22Rv1 (cell line): ENCODE measurements around the gene CCDC40.

ENCODE experiments used
- CTCF ChIP-seq: fragments of 450-650 bp; IDR thresholded peaks from 2 replicates; pipeline ENCODE4 v1.5.1; 2017; ENCODE audit warnings: mild to moderate bottlenecking
- ZFX ChIP-seq: fragments of 450-650 bp; IDR thresholded peaks from 2 replicates; pipeline ENCODE4 v1.6.1; 2017; ENCODE audit warnings: antibody characterized with exemption, borderline replicate concordance

GRCh38 chr17:80053102-80053501, 16.7 kb downstream of the CCDC40 start:
- no peak for TF ChIP-seq CTCF
- TF ChIP-seq ZFX = no peak
